ENCODE data around the gene GDF2.
A peak's percentile ranks its signal among the peaks of the same experiment; 100 is the strongest.

GDF2 gene

GRCh38 chr10:47311932-47312662, 10.2 kb upstream of the GDF2 start:
- peak; percentile 43 for DNase-seq (ENCODE audit: low read depth)

- no peak for DNase-seq (ENCODE audit: low read depth)
Measured at GRCh38 chr10:47312663-47312995, 9.6 kb upstream of the GDF2 start.

- DNase-seq (ENCODE audit: low read depth) = no peak
Measured at GRCh38 chr10:47314416-47314970, 7.8 kb upstream of the GDF2 start.

GRCh38 chr10:47315421-47315820, 6.8 kb upstream of the GDF2 start:
- no peak for DNase-seq (ENCODE audit: low read depth)

- DNase-seq (ENCODE audit: low read depth) = no peak
Measured at GRCh38 chr10:47316131-47316530, 6.1 kb upstream of the GDF2 start.

- no peak for DNase-seq (ENCODE audit: low read depth)
Measured at GRCh38 chr10:47317251-47317650, 5.0 kb upstream of the GDF2 start.

GRCh38 chr10:47318706-47319105, 3.5 kb upstream of the GDF2 start:
- DNase-seq (ENCODE audit: low read depth) = no peak

GRCh38 chr10:47319784-47320183, 2.5 kb upstream of the GDF2 start:
- no peak for DNase-seq (ENCODE audit: low read depth)

GRCh38 chr10:47320812-47321211, 1.4 kb upstream of the GDF2 start:
- DNase-seq (ENCODE audit: low read depth) = no peak

GRCh38 chr10:47321521-47322195, 596 bp upstream of the GDF2 start:
- no peak for DNase-seq (ENCODE audit: low read depth)

- DNase-seq (ENCODE audit: low read depth) = no peak
Measured at GRCh38 chr10:47323087-47323486, 833 bp downstream of the GDF2 start.

GRCh38 chr10:47323636-47324296, 1.5 kb downstream of the GDF2 start:
- no peak for DNase-seq (ENCODE audit: low read depth)

- no peak for DNase-seq (ENCODE audit: low read depth)
Measured at GRCh38 chr10:47325303-47326291, 3.3 kb downstream of the GDF2 start.

- no peak for DNase-seq (ENCODE audit: low read depth)
Measured at GRCh38 chr10:47326306-47326926, 4.2 kb downstream of the GDF2 start.

- no peak for DNase-seq (ENCODE audit: low read depth)
Measured at GRCh38 chr10:47326927-47327330, 4.7 kb downstream of the GDF2 start.

GRCh38 chr10:47329855-47330254, 7.6 kb downstream of the GDF2 start:
- DNase-seq (ENCODE audit: low read depth) = no peak

- DNase-seq (ENCODE audit: low read depth) = no peak
Measured at GRCh38 chr10:47330366-47330765, 8.1 kb downstream of the GDF2 start.

GRCh38 chr10:47330804-47331203, 8.6 kb downstream of the GDF2 start:
- DNase-seq (ENCODE audit: low read depth) = no peak

- no peak for DNase-seq (ENCODE audit: low read depth)
Measured at GRCh38 chr10:47331491-47331890, 9.2 kb downstream of the GDF2 start.

GRCh38 chr10:47331954-47332353, 9.7 kb downstream of the GDF2 start:
- DNase-seq (ENCODE audit: low read depth) = no peak

- DNase-seq (ENCODE audit: low read depth) = no peak
Measured at GRCh38 chr10:47332371-47332770, 10.1 kb downstream of the GDF2 start.

All from CMK (cell line).